ENCODE measurements around the gene ZNF518A.
"Not testable (repeated sequence)": the region's sequence is repeated elsewhere in the genome, so short reads cannot be mapped to it uniquely, and the experiment has no call there.

The ZNF518A gene

GRCh38 chr10:96188421-96188820 is 58.3 kb downstream of the ZNF518A start:
- peaks cover 10% of the 10 kb centered on the region for H3K27me3 Mint-ChIP-seq

GRCh38 chr10:96188916-96189315 is 58.8 kb downstream of the ZNF518A start:
- Mint-ChIP-seq H3K9me3 (peaks cover 15% of the 10 kb centered on the region), H3K4me3 (no peak overlapping the region), H3K27ac (no peak overlapping the region), H3K27me3 (peaks cover 12% of the 10 kb centered on the region), H3K4me1 (ENCODE audit: low read depth) (no peaks in the 10 kb centered on the region), H3K36me3 (ENCODE audit: low read depth) (peaks cover 16% of the 10 kb centered on the region)

More at GRCh38 chr10:96188421-96188820, 58.3 kb downstream of the ZNF518A start:
- Mint-ChIP-seq H3K4me3 (no peak overlapping the region), H3K4me1 (ENCODE audit: low read depth) (no peaks in the 10 kb centered on the region), H3K27ac (no peak overlapping the region), H3K9me3 (peaks cover 15% of the 10 kb centered on the region), H3K36me3 (ENCODE audit: low read depth) (peaks cover 16% of the 10 kb centered on the region)

- not testable (repeated sequence) for H3K27me3 Mint-ChIP-seq; H3K4me1 Mint-ChIP-seq (ENCODE audit: low read depth); H3K27ac Mint-ChIP-seq; H3K4me3 Mint-ChIP-seq
- Mint-ChIP-seq H3K36me3 (ENCODE audit: low read depth) (peaks cover 16% of the 10 kb centered on the region), H3K9me3 (peaks cover 11% of the 10 kb centered on the region)
Measured at GRCh38 chr10:96189505-96189904, 59.4 kb downstream of the ZNF518A start.

GRCh38 chr10:96201525-96201924 is 71.4 kb downstream of the ZNF518A start:
- Mint-ChIP-seq H3K4me3 (no peak overlapping the region), H3K9me3 (no peaks in the 10 kb centered on the region), H3K36me3 (ENCODE audit: low read depth) (no peaks in the 10 kb centered on the region), H3K4me1 (ENCODE audit: low read depth) (no peaks in the 10 kb centered on the region), H3K27ac (no peak overlapping the region), H3K27me3 (peaks cover 3% of the 10 kb centered on the region)

- Mint-ChIP-seq H3K27ac (no peak overlapping the region), H3K4me1 (ENCODE audit: low read depth) (no peaks in the 10 kb centered on the region), H3K27me3 (no peaks in the 10 kb centered on the region), H3K4me3 (no peak overlapping the region), H3K36me3 (ENCODE audit: low read depth) (no peaks in the 10 kb centered on the region), H3K9me3 (no peaks in the 10 kb centered on the region)
Measured at GRCh38 chr10:96205580-96205979, 75.5 kb downstream of the ZNF518A start.

GRCh38 chr10:96208271-96208670 is 78.2 kb downstream of the ZNF518A start:
- no peaks in the 10 kb centered on the region for H3K36me3 Mint-ChIP-seq (ENCODE audit: low read depth)
- H3K4me3 Mint-ChIP-seq, result no peak overlapping the region
- H3K9me3 Mint-ChIP-seq, result no peaks in the 10 kb centered on the region
- no peaks in the 10 kb centered on the region for H3K4me1 Mint-ChIP-seq (ENCODE audit: low read depth)
- no peaks in the 10 kb centered on the region for H3K27me3 Mint-ChIP-seq
- no peak overlapping the region for H3K27ac Mint-ChIP-seq

GRCh38 chr10:96208946-96209345 is 78.8 kb downstream of the ZNF518A start:
- H3K9me3 Mint-ChIP-seq, result no peaks in the 10 kb centered on the region
- H3K4me3 Mint-ChIP-seq, result no peak overlapping the region
- no peaks in the 10 kb centered on the region for H3K4me1 Mint-ChIP-seq (ENCODE audit: low read depth)
- no peaks in the 10 kb centered on the region for H3K36me3 Mint-ChIP-seq (ENCODE audit: low read depth)
- no peak overlapping the region for H3K27ac Mint-ChIP-seq
- no peaks in the 10 kb centered on the region for H3K27me3 Mint-ChIP-seq

GRCh38 chr10:96211764-96212163 is 81.7 kb downstream of the ZNF518A start:
- peaks cover 6% of the 10 kb centered on the region for H3K27me3 Mint-ChIP-seq
- H3K4me3 Mint-ChIP-seq, result no peak overlapping the region
- no peaks in the 10 kb centered on the region for H3K36me3 Mint-ChIP-seq (ENCODE audit: low read depth)
- no peaks in the 10 kb centered on the region for H3K9me3 Mint-ChIP-seq
- H3K27ac Mint-ChIP-seq, result no peak overlapping the region
- H3K4me1 Mint-ChIP-seq (ENCODE audit: low read depth), result no peaks in the 10 kb centered on the region

- Mint-ChIP-seq H3K9me3 (no peaks in the 10 kb centered on the region), H3K36me3 (ENCODE audit: low read depth) (no peaks in the 10 kb centered on the region), H3K27me3 (peaks cover 11% of the 10 kb centered on the region), H3K4me1 (ENCODE audit: low read depth) (no peaks in the 10 kb centered on the region), H3K27ac (no peak overlapping the region), H3K4me3 (no peak overlapping the region)
Measured at GRCh38 chr10:96212911-96213310, 82.8 kb downstream of the ZNF518A start.

All from stimulated activated naive CD8-positive, alpha-beta T cell treated with anti-CD3 and anti-CD28 coated beads, Interleukin-15, Interleukin-2, amounts not matched to agents 100 ng/mL and 50 ng/mL, for 24 hours (primary cell).